HG02938 (cell line): Measurements from ENCODE around the gene TNNT3.
"Not testable (repeated sequence)": the region's sequence is repeated elsewhere in the genome, so short reads cannot be mapped to it uniquely, and the experiment has no call there.

Experiments
- ATAC-seq: cut with Tn5 transposase; IDR thresholded peaks from one replicate; pipeline ENCODE4 v1.9.1; 2021; ENCODE audit warnings: mild to moderate bottlenecking, moderate library complexity; ENCODE audit not compliant: unreplicated experiment

The TNNT3 gene

DNA sequence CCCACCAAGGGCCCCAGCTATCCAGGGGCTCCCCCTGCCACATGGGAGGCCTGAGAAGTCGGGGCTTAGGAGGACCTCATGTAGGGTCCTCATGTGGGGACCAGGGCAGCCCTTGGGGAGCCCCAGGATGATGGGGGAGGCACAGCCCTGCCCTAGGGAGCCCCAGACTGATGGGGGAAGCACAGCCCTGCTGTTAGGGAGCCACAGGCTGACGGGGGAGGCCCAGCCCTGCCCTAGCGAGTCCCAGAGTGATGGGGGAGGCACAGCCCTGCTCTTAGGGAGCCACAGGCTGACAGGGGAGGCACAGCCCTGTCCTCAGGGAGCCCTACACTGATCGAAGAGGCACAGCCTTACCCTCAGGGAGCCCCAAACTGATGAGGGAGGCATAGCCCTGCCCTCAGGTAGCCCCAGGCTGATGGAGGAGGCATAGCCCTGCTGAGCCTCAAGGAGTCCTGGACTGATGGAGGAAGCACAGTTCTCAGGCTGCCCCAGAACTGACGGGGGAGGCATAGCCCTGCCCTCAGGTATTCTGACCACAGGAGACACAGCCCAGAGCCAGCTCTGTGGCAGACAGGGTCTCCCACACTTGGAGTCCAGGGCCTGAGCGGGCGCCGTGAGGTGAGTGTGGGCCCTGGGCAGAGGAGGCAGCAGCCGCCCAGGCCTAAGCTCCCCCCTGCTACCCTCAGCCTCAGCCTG, 38.6 kb upstream of the TNNT3 start:
- no peak for ATAC-seq

- ATAC-seq = no peak
Measured at GRCh38 chr11:1881442-1882264, 37.9 kb upstream of the TNNT3 start.

DNA sequence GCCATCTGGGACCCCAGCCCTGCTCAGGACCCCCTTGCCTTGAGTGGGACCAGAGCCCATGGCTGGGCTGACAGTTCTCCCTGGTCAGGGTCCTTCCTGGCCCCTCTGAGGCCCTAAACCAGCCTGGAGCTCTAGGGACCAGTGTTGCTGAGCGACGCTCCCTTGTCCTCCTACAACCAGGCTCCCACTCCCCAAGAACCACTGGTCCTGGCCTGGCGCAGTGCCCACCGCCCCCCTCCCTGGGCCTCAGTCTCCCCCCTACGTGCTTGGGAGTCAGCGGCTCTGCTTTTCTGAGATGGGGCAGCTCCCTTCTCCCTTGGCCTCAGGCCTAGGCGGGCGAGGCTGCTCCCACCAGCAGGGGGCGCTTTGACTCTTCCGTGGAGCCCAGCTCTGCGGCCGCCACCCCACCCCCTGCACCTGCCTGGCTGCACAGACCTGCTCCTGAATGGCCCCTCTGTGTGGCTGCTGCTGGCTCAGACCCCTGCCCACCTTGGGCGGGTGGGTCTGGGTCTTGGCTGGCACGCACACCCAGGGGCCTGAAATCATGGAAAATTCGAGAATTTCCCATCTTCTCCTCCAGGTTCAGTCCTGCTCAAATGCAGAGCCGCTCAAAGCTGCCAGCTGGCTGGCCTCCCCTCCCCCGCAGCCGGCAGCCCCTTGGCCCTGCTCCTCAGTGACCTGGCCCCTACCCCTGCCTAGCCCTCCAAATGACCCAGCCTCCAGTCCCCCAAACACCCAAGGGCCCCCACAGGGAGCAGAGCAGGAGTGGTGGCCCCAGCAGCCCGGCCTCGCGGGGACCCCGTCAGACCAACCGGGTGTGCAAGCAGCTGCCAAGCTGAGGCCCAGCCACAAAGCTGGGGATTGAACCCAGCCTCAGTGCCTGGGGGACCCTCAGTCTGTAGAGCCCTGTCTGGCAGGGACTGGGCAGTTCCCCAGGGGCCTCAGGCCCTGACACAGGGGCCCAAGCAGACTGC, 37.0 kb upstream of the TNNT3 start:
- ATAC-seq = no peak

GRCh38 chr11:1883346-1884302, 35.9 kb upstream of the TNNT3 start:
- no peak for ATAC-seq

DNA sequence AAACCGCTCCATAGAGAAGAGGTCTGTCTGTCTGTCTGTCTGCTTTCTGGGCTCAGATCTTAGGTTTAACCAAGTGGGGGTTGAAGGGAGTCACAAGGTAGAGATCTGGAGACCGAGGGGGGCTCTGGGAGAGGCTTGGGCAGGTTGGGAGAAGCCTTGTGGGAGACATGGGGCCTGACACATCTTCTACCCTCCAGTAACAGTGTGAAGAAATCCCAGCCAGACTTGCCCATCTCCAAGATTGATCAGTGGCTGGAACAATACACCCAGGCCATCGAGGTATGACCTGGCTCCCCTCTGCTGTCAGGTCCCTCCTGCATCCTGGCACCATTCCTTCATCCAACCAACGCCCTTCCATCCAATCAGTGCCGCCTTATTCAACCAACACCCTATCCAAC, 35.2 kb upstream of the TNNT3 start:
- ATAC-seq = no peak

DNA sequence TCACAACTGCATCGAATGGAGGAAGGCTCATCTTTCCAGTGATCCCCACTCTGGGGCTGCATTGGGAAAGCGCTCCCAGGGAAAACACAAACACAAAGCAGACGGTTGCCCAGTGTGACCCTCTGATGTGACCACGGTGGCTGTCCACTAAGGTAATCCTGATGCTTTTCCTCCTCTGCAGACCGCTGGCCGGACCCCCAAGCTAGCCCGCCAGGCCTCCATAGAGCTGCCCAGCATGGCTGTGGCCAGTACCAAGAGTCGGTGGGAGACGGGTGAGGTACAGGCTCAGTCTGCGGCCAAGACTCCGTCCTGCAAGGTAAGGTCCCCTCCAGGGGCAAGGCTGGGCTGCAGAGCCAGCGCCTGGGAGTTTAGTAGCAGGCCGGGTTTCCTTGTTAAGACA, 33.0 kb upstream of the TNNT3 start:
- ATAC-seq = not testable (repeated sequence)

GRCh38 chr11:1887451-1888346, 31.8 kb upstream of the TNNT3 start:
- no peak for ATAC-seq

DNA sequence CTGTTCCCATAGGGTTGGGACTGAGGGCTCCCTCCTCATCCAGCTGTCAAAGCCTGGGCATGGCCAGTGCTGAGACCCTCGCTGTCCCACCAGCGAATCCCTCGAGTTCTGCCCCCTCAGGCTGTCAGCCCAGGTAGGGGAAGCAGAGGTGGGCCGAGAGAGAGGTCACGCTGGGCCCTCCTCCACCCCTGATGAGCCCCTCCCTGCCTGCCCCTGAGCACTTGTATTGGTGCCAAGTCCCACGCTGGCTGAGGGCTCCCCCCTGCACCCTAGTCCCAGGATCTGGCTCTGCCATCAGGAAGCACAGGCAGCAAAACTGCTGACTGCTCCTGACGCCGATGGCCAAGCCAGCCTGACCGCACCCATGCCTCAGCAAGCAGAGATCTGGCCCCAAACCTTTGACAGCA, 31.2 kb upstream of the TNNT3 start:
- ATAC-seq = no peak

DNA sequence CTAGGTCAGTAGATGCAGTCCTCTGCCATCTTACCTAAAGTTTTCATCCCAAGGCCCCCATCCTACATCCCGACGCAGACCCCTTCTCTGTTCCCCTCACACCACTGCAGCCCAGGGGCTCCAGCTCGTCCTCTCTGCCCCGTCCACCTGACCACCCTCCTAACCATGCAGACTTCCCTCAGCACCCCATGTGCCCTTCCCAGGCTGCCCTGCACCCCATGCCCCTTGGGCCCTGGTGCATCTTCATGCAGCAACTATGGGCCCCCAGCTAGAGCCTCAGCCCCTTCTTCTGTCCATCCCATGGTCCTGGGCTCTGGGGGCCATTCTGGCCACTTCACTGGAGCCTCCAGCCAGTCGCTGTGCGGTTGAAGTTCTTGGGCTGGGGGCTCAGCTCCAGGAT, 30.7 kb upstream of the TNNT3 start:
- ATAC-seq = no peak

DNA sequence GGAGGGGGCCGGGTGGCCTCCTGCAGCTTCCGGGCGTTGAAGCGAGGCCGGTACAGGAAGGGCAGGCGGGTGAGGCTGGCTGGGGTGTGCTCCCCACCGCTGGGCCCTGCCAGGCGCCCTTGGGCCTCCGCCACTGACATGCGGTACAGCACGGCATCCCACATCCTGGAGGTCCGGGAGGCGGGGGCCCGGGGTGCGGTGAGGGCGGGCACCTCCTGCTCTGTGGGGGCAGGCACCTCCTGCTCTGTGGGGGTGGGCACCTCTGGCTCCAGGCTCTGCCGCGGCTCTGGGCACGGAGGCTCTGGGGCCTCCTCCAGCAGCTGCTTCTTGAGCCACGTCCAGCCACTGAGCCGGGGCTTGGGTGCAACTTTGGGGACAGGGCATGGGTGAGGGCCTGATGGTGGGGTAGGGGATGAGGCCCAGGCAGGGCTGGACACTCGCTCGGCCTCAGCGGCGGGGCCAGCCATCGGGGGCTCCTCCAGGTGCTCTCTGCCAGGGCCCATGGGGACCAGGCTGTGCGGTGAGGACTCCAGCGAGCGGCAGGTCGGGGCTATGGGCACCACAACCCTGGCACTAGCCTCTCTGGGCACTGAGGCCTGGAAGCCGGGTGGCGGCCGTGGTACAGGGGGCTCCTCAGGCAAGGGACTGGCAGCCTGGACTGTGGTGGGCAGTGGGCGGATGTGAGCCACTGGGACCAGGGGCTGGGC, 30.1 kb upstream of the TNNT3 start:
- ATAC-seq = no peak

DNA sequence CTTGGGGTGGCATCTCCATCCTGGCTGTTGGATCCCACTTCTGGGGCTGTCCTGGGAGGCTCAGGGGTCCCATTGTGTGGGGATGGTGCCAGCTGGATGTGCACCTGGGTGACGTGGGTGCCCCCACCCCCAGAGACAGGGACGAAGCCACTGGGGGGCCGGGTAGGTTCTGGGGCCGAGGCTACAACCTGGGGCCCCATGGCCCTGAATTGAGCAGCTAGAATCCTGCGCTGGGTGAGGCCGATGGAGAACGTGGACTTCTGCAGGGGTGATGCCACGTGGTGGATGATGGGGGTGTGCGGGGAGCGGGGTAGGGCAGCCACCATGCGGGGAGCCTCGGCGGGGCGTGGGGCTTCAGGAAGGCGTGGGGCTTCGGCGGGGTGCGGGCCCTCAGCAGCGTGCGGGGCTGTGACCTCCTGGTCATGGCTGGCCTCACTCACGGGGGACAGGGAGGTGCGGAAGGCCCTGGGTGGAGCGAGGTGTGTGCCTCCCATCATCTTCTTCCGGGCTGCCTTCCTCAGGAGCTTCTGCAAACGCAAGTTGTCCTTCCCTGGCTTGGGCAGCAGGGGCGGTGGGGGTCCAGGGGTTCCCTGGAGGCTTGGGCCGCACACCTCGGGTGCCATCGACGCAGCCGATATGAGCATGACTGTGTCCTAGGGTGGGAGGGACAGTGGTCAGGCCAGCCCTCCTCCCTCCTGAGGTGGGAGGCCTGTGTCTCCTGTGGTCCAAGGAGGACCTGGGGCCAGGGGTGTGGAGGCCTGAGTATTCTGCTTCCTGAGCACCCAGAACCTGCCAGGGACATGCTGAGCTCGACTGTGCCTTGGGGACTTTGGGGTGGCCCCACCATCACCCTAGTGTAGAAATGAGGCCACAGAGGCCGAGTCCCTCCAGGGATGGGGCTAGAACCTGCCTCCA, 29.3 kb upstream of the TNNT3 start:
- ATAC-seq = no peak

DNA sequence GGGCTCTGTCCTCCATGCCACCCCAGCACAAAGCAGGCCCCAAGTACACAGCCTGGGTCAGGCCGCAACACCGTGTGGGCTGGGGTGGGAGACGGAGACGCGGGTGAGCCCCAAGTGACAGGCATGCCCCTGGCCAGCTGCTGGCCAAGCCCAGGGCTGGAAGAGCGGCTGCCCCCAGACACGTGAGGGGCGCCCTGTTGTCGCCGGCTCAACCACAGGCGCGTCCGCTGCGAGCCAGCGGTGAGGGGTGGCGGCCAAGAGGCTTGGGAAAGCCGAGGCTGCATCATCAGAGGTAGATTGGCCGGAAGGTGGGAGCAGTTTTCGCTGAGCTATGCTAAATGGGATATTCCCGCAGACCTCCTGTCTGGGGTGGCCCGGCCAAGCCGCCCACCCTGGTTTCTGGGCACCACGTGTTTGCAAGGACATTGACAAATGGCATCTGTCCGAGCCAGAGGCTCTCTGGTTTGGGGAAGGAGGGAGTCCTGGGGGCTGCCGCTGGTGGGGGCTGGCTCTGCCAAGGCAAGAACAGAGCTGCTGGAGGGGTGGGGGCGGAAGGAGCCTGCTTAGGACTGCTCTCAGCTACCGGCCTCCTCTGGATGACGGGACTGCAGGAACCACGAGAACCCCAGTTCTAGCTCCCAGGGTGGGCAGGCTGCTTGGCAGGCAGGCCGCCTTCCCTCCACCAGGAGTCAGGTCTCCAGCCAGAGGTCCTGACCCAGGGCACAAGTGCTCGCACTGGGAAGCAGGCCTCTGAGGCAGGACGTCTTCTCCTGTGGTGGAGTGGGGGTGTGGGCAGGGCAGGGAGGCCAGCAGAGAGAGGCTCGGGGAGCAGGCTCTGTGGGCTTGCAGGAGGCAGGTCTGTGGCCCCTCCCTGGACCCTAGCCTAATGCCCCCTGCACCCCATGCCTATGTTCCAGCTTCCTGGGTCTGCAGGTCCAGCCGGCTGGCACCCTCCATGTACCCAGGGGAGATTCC, 28.4 kb upstream of the TNNT3 start:
- no peak for ATAC-seq

DNA sequence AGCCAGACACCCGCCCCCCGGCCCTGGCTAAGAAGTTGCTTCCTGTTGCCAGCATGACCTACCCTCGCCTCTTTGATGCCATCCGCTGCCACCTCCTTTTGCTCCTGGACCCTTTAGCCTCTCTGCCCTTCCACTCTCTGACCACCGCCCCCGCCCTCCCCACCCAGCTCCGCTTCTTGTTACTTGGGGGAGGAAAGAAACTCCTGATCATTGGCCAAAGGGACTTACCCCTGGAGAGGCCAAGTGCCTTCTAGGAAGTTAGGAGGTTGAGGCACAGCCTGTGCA, 27.7 kb upstream of the TNNT3 start, which contains the start of gene PRR33:
Gene PRR33 (minus strand): TSS at position 65 of the 285 bp plus-strand sequence. CDS start 1,311 bp downstream, outside the sequence.
- no peak for ATAC-seq

GRCh38 chr11:1892116-1892515, 27.4 kb upstream of the TNNT3 start:
- no peak for ATAC-seq

DNA sequence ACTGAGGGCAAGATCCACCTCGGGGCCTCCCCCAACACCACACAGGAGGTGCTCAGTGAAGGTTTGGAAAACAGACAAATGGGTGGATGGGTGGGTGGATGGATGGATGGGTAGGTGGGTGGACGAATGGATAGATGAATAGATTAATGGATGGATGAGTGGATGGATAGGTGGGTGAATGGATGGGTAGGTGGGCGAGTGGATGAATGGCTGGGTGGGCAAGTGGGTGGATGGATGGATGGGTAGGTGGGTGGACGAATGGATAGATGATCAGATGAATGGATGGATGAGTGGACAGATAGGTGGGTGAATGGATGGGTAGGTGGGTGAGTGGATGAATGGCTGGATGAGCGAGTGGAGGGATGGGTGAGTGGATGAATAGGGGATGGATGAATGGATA, 26.9 kb upstream of the TNNT3 start:
- ATAC-seq = no peak

GRCh38 chr11:1893581-1894359, 25.7 kb upstream of the TNNT3 start:
- no peak for ATAC-seq
